Measurements from ENCODE around the gene AK5. TPM values are rescaled to one million over a fixed set of nuclear protein-coding genes. Genes with fewer than 3 reads are reported as not detected.

AK5 gene
- polyA plus RNA-seq, 2 of the 4 experiments (the other 2 are of a cell fraction), result 4.9 to 6.1 TPM

DNA sequence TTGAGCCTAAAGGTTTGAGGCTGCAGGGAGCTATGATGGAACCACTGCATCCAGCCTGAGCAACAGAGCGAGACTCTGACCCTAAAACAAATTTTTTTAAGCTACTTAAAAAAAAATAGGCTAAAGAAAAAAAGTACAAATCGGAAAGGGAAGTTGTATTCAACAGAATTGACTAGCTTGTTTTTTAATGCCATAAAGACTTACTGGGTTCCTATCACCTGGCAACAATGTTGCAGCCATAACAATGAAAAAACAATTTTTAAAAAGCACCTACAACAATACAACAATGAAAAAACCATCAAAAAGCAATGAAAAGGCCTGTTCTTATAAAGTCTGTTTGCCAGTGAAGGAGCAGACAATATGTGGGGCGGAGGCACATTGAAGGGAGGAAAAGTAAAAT lies 42.5 kb upstream of the AK5 start:
- no peak overlapping the region for H3K4me2 ChIP-seq
- no peak for FAIRE-seq
- no peaks in the 10 kb centered on the region for H3K4me1 ChIP-seq
- no peak for DNase-seq (ENCODE audit: low read depth in 1 of 2, low spot score in 1 of 2)
- 73% methylated on average over 3 of the region's 3 CpGs for WGBS (ENCODE audit: missing lambda C conversion rate)
- ChIA-PET POLR2A (no interaction called here), CTCF (no interaction called here)
- no peaks in the 10 kb centered on the region for H3K9me3 ChIP-seq
- no peak for TF ChIP-seq RAD21 (conservative IDR thresholded peaks at IDR 0.05 in 1 of 2, IDR thresholded peaks at IDR 0.05 in 1 of 2)
- TF ChIP-seq TP53 (CRISPR knock-in tag; IDR thresholded peaks at IDR 0.05), result no peak
- no peak for TF ChIP-seq CBX2 (IDR thresholded peaks at IDR 0.05; ENCODE audit: borderline replicate concordance, low read depth)
- no peak for TF ChIP-seq EHF (CRISPR knock-in tag; IDR thresholded peaks at IDR 0.05)
- TF ChIP-seq POLR2AphosphoS2 (conservative IDR thresholded peaks at IDR 0.05; ENCODE audit: low read length), result no peak
- TF ChIP-seq, protein P1, sequence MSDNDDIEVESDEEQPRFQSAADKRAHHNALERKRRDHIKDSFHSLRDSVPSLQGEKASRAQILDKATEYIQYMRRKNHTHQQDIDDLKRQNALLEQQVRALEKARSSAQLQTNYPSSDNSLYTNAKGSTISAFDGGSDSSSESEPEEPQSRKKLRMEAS (IDR thresholded peaks at IDR 0.05), result no peak
- TF ChIP-seq SREBF2 (IDR thresholded peaks at IDR 0.05), result no peak
- TF ChIP-seq FOSB (CRISPR knock-in tag; IDR thresholded peaks at IDR 0.05), result no peak
- no peak for TF ChIP-seq MYC (IDR thresholded peaks at IDR 0.05; ENCODE audit: borderline replicate concordance, low read length)
- no peak for TF ChIP-seq KDM1A (IDR thresholded peaks at IDR 0.05; ENCODE audit: low read depth)
- TF ChIP-seq, protein P2, sequence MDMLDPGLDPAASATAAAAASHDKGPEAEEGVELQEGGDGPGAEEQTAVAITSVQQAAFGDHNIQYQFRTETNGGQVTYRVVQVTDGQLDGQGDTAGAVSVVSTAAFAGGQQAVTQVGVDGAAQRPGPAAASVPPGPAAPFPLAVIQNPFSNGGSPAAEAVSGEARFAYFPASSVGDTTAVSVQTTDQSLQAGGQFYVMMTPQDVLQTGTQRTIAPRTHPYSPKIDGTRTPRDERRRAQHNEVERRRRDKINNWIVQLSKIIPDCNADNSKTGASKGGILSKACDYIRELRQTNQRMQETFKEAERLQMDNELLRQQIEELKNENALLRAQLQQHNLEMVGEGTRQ (IDR thresholded peaks at IDR 0.05), result no peak
- TF ChIP-seq GATA3 (IDR thresholded peaks at IDR 0.05; ENCODE audit: borderline replicate concordance), result no peak
- no peak for TF ChIP-seq JUNB (IDR thresholded peaks at IDR 0.05)
- no peak for TF ChIP-seq CBX8 (IDR thresholded peaks at IDR 0.05)
- TF ChIP-seq, protein P3, sequence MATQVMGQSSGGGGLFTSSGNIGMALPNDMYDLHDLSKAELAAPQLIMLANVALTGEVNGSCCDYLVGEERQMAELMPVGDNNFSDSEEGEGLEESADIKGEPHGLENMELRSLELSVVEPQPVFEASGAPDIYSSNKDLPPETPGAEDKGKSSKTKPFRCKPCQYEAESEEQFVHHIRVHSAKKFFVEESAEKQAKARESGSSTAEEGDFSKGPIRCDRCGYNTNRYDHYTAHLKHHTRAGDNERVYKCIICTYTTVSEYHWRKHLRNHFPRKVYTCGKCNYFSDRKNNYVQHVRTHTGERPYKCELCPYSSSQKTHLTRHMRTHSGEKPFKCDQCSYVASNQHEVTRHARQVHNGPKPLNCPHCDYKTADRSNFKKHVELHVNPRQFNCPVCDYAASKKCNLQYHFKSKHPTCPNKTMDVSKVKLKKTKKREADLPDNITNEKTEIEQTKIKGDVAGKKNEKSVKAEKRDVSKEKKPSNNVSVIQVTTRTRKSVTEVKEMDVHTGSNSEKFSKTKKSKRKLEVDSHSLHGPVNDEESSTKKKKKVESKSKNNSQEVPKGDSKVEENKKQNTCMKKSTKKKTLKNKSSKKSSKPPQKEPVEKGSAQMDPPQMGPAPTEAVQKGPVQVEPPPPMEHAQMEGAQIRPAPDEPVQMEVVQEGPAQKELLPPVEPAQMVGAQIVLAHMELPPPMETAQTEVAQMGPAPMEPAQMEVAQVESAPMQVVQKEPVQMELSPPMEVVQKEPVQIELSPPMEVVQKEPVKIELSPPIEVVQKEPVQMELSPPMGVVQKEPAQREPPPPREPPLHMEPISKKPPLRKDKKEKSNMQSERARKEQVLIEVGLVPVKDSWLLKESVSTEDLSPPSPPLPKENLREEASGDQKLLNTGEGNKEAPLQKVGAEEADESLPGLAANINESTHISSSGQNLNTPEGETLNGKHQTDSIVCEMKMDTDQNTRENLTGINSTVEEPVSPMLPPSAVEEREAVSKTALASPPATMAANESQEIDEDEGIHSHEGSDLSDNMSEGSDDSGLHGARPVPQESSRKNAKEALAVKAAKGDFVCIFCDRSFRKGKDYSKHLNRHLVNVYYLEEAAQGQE (IDR thresholded peaks at IDR 0.05), result no peak
- TF ChIP-seq RFX5 (IDR thresholded peaks at IDR 0.05), result no peak
- TF ChIP-seq FOXS1 (CRISPR knock-in tag; IDR thresholded peaks at IDR 0.05), result no peak
- no peak for TF ChIP-seq PHF8 (IDR thresholded peaks at IDR 0.05; ENCODE audit: borderline replicate concordance, low read depth)
- no peak for TF ChIP-seq NFE2L2 (conservative IDR thresholded peaks at IDR 0.05; ENCODE audit: low read length)
- TF ChIP-seq RNF2 (IDR thresholded peaks at IDR 0.05; ENCODE audit: borderline replicate concordance, low read depth), result no peak
- H3K27ac ChIP-seq, result no peak overlapping the region
- no peak for ATAC-seq
- no peak overlapping the region for H3K4me3 ChIP-seq

DNA sequence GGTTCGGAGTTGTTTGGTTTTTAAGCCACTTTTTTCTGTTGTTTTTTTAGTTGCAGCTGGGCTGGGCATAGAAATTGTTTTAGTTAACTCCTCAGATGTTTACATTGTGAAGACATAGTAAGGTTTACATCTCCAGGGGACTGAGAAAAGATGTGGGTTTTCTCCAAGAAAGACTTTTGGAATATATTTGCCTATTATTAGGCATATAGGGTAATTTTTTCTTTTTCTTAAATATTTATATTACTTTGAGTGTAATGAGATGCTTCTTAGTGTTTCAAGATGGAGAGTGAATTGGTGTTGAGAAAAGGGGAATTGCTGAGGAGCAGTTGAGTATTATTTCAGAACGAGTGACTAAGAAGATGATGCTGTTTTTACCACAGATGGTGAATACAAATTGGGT lies 36.0 kb upstream of the AK5 start:
- Histone ChIP-seq H3K4me2 (no peak overlapping the region), H3K27ac (no peak overlapping the region), H3K4me1 (no peaks in the 10 kb centered on the region), H3K4me3 (no peak overlapping the region), H3K9me3 (peaks cover 3% of the 10 kb centered on the region; the same call in 2 of the 3 replicates)
- ATAC-seq (no peak), DNase-seq (ENCODE audit: low read depth in 1 of 2, low spot score in 1 of 2) (no peak), FAIRE-seq (no peak)
- TF ChIP-seq EHMT2 (IDR thresholded peaks at IDR 0.05; ENCODE audit: low read depth), result no peak
- no peak for TF ChIP-seq KDM5A (IDR thresholded peaks at IDR 0.05)
- CTCF ChIA-PET, result no interaction called here
- 69% methylated on average over 2 of the region's 2 CpGs for WGBS (ENCODE audit: missing lambda C conversion rate)
- POLR2A ChIA-PET, result no interaction called here

DNA sequence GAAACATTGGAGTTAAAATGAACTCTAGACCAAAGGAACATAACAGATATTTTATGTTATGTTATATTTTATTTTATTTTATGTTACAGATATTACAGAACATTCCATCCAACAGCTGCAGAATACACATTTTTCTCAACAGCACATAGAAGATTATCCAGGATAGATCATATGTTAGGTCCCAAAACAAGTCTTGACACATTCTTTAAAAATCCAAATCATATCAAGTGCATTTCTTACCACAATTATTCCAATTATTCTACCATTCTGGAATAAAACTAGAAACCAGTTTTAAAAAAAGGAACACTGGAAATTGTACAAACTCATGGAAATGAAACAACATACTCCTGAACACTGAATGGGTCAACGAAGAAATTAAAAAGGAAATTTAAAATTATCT lies 31.7 kb upstream of the AK5 start:
- ChIA-PET POLR2A (no interaction called here), CTCF (no interaction called here)
- Histone ChIP-seq H3K9me3 (peaks cover 3% of the 10 kb centered on the region; the same call in 2 of the 3 replicates), H3K27ac (no peak overlapping the region), H3K4me1 (no peaks in the 10 kb centered on the region), H3K4me3 (no peak overlapping the region), H3K4me2 (no peak overlapping the region)
- TF ChIP-seq BHLHE40 (IDR thresholded peaks at IDR 0.05; ENCODE audit: low read depth, low read length) (no peak), HOXB5 (CRISPR knock-in tag; IDR thresholded peaks at IDR 0.05) (no peak), HOXB13 (CRISPR knock-in tag; IDR thresholded peaks at IDR 0.05; ENCODE audit: low read depth) (no peak), CEBPB (IDR thresholded peaks at IDR 0.05) (no peak)
- TF ChIP-seq, protein P4, sequence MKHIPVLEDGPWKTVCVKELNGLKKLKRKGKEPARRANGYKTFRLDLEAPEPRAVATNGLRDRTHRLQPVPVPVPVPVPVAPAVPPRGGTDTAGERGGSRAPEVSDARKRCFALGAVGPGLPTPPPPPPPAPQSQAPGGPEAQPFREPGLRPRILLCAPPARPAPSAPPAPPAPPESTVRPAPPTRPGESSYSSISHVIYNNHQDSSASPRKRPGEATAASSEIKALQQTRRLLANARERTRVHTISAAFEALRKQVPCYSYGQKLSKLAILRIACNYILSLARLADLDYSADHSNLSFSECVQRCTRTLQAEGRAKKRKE (CRISPR knock-in tag; IDR thresholded peaks at IDR 0.05; ENCODE audit: low read depth), result no peak
- TF ChIP-seq, protein P5, sequence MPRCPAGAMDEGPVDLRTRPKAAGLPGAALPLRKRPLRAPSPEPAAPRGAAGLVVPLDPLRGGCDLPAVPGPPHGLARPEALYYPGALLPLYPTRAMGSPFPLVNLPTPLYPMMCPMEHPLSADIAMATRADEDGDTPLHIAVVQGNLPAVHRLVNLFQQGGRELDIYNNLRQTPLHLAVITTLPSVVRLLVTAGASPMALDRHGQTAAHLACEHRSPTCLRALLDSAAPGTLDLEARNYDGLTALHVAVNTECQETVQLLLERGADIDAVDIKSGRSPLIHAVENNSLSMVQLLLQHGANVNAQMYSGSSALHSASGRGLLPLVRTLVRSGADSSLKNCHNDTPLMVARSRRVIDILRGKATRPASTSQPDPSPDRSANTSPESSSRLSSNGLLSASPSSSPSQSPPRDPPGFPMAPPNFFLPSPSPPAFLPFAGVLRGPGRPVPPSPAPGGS (IDR thresholded peaks at IDR 0.05), result no peak
- WGBS (ENCODE audit: missing lambda C conversion rate), result 0% methylated on average over 1 of the region's 1 CpG
- FAIRE-seq (no peak), ATAC-seq (no peak), DNase-seq (ENCODE audit: low read depth in 1 of 2, low spot score in 1 of 2) (no peak)

Measured in A549 (cell line).